ENCODE results near the gene YRDC.

The YRDC gene

GRCh38 chr1:37844536-37844935 lies 36.5 kb upstream of the YRDC start:
- no peak for DNase-seq
- Histone ChIP-seq H3K4me1 (ENCODE audit: control insufficient read depth, low read depth, low read length) (no peaks in the 10 kb centered on the region), H4K5ac (ENCODE audit: low read length) (no peak overlapping the region)

GRCh38 chr1:37841652-37842051 lies 33.6 kb upstream of the YRDC start:
- H3K27me3 ChIP-seq (ENCODE audit: insufficient read depth, low read length, poor library complexity): no peaks in the 10 kb centered on the region
- no peak overlapping the region for H4K8ac ChIP-seq (ENCODE audit: low read depth, low read length)
- H4K5ac ChIP-seq (ENCODE audit: low read length): no peak overlapping the region
- no peak overlapping the region for H3K4ac ChIP-seq (ENCODE audit: low read depth, low read length)
- H3K9ac ChIP-seq (ENCODE audit: low read length): no peak overlapping the region
- H3K79me1 ChIP-seq (ENCODE audit: low read length): no peaks in the 10 kb centered on the region
- no peak overlapping the region for H3K56ac ChIP-seq (ENCODE audit: low read length)
- H3K4me1 ChIP-seq (ENCODE audit: control insufficient read depth, low read depth, low read length): no peaks in the 10 kb centered on the region
- no CpG with 5 or more reads among the region's 3 CpGs for WGBS (ENCODE audit: extremely low coverage, insufficient coverage, low lambda C conversion rate)
- no peak for DNase-seq
- no peak overlapping the region for H2BK120ac ChIP-seq (ENCODE audit: low read depth, low read length)
- H3K4me3 ChIP-seq (ENCODE audit: low read length): no peak overlapping the region
- no peak overlapping the region for H3K23ac ChIP-seq (ENCODE audit: low read length)
- no peak overlapping the region for H3K27ac ChIP-seq (ENCODE audit: low read depth, low read length)
- H2AK5ac ChIP-seq (ENCODE audit: low read length): no peak overlapping the region
- no peak overlapping the region for H3K18ac ChIP-seq (ENCODE audit: low read length)
- H2BK15ac ChIP-seq (replicated peaks; ENCODE audit: low read depth): no peak overlapping the region
- H3K36me3 ChIP-seq (ENCODE audit: control insufficient read depth, insufficient read depth, low read length): peaks cover 1% of the 10 kb centered on the region
- H3K4me2 ChIP-seq (ENCODE audit: low read length): no peak overlapping the region
- H2BK5ac ChIP-seq (ENCODE audit: low read length): no peak overlapping the region
- H3K79me2 ChIP-seq (ENCODE audit: control insufficient read depth, insufficient read depth, low read length): no peaks in the 10 kb centered on the region

More at GRCh38 chr1:37844536-37844935, 36.5 kb upstream of the YRDC start:
- Histone ChIP-seq H3K4ac (ENCODE audit: low read depth, low read length) (no peak overlapping the region), H3K9ac (ENCODE audit: low read length) (no peak overlapping the region), H3K23ac (ENCODE audit: low read length) (no peak overlapping the region), H3K27ac (ENCODE audit: low read depth, low read length) (no peak overlapping the region), H3K4me2 (ENCODE audit: low read length) (no peak overlapping the region), H3K36me3 (ENCODE audit: control insufficient read depth, insufficient read depth, low read length) (peaks cover 3% of the 10 kb centered on the region), H3K79me1 (ENCODE audit: low read length) (peaks cover 6% of the 10 kb centered on the region), H4K8ac (ENCODE audit: low read depth, low read length) (no peak overlapping the region), H3K56ac (ENCODE audit: low read length) (no peak overlapping the region), H2BK5ac (ENCODE audit: low read length) (no peak overlapping the region), H2AK5ac (ENCODE audit: low read length) (no peak overlapping the region), H3K27me3 (ENCODE audit: insufficient read depth, low read length, poor library complexity) (no peaks in the 10 kb centered on the region), H3K79me2 (ENCODE audit: control insufficient read depth, insufficient read depth, low read length) (peaks cover 4% of the 10 kb centered on the region), H2BK15ac (replicated peaks; ENCODE audit: low read depth) (no peak overlapping the region), H3K4me3 (ENCODE audit: low read length) (no peak overlapping the region), H2BK120ac (ENCODE audit: low read depth, low read length) (no peak overlapping the region), H3K18ac (ENCODE audit: low read length) (no peak overlapping the region)

GRCh38 chr1:37840711-37841110 lies 32.7 kb upstream of the YRDC start:
- no peak for DNase-seq
- Histone ChIP-seq H3K27ac (ENCODE audit: low read depth, low read length) (no peak overlapping the region), H3K56ac (ENCODE audit: low read length) (no peak overlapping the region), H3K18ac (ENCODE audit: low read length) (no peak overlapping the region), H3K4me1 (ENCODE audit: control insufficient read depth, low read depth, low read length) (no peaks in the 10 kb centered on the region), H3K9ac (ENCODE audit: low read length) (no peak overlapping the region), H3K4me3 (ENCODE audit: low read length) (no peak overlapping the region), H3K79me2 (ENCODE audit: control insufficient read depth, insufficient read depth, low read length) (no peaks in the 10 kb centered on the region), H3K23ac (ENCODE audit: low read length) (no peak overlapping the region), H4K5ac (ENCODE audit: low read length) (no peak overlapping the region), H2BK120ac (ENCODE audit: low read depth, low read length) (no peak overlapping the region), H3K79me1 (ENCODE audit: low read length) (no peaks in the 10 kb centered on the region), H3K4me2 (ENCODE audit: low read length) (no peak overlapping the region), H3K4ac (ENCODE audit: low read depth, low read length) (no peak overlapping the region), H2BK5ac (ENCODE audit: low read length) (no peak overlapping the region), H3K27me3 (ENCODE audit: insufficient read depth, low read length, poor library complexity) (no peaks in the 10 kb centered on the region), H3K36me3 (ENCODE audit: control insufficient read depth, insufficient read depth, low read length) (peaks cover 1% of the 10 kb centered on the region), H4K8ac (ENCODE audit: low read depth, low read length) (no peak overlapping the region), H2AK5ac (ENCODE audit: low read length) (no peak overlapping the region), H2BK15ac (replicated peaks; ENCODE audit: low read depth) (no peak overlapping the region)
- no CpG with 5 or more reads among the region's 1 CpG for WGBS (ENCODE audit: extremely low coverage, insufficient coverage, low lambda C conversion rate)

- Histone ChIP-seq H3K4ac (ENCODE audit: low read depth, low read length) (no peak overlapping the region), H2AK5ac (ENCODE audit: low read length) (no peak overlapping the region), H2BK120ac (ENCODE audit: low read depth, low read length) (no peak overlapping the region), H3K27me3 (ENCODE audit: insufficient read depth, low read length, poor library complexity) (no peaks in the 10 kb centered on the region), H3K79me1 (ENCODE audit: low read length) (no peaks in the 10 kb centered on the region), H3K56ac (ENCODE audit: low read length) (no peak overlapping the region), H4K5ac (ENCODE audit: low read length) (no peak overlapping the region), H3K79me2 (ENCODE audit: control insufficient read depth, insufficient read depth, low read length) (no peaks in the 10 kb centered on the region), H2BK5ac (ENCODE audit: low read length) (no peak overlapping the region), H3K27ac (ENCODE audit: low read depth, low read length) (no peak overlapping the region), H3K23ac (ENCODE audit: low read length) (no peak overlapping the region), H4K8ac (ENCODE audit: low read depth, low read length) (no peak overlapping the region), H3K36me3 (ENCODE audit: control insufficient read depth, insufficient read depth, low read length) (peaks cover 1% of the 10 kb centered on the region), H3K4me2 (ENCODE audit: low read length) (no peak overlapping the region), H3K18ac (ENCODE audit: low read length) (no peak overlapping the region), H2BK15ac (replicated peaks; ENCODE audit: low read depth) (no peak overlapping the region), H3K4me3 (ENCODE audit: low read length) (no peak overlapping the region), H3K9ac (ENCODE audit: low read length) (no peak overlapping the region), H3K4me1 (ENCODE audit: control insufficient read depth, low read depth, low read length) (no peaks in the 10 kb centered on the region)
- no CpG with 5 or more reads among the region's 10 CpGs for WGBS (ENCODE audit: extremely low coverage, insufficient coverage, low lambda C conversion rate)
- DNase-seq: no peak
Observed at GRCh38 chr1:37839676-37840075, 31.7 kb upstream of the YRDC start.

GRCh38 chr1:37836788-37837187 lies 28.8 kb upstream of the YRDC start:
- Histone ChIP-seq H2BK5ac (ENCODE audit: low read length) (no peak overlapping the region), H3K27me3 (ENCODE audit: insufficient read depth, low read length, poor library complexity) (no peaks in the 10 kb centered on the region), H3K36me3 (ENCODE audit: control insufficient read depth, insufficient read depth, low read length) (peaks cover 3% of the 10 kb centered on the region), H4K8ac (ENCODE audit: low read depth, low read length) (no peak overlapping the region), H3K23ac (ENCODE audit: low read length) (no peak overlapping the region), H2BK120ac (ENCODE audit: low read depth, low read length) (no peak overlapping the region), H3K9ac (ENCODE audit: low read length) (no peak overlapping the region), H3K79me1 (ENCODE audit: low read length) (no peaks in the 10 kb centered on the region), H3K4ac (ENCODE audit: low read depth, low read length) (no peak overlapping the region), H2BK15ac (replicated peaks; ENCODE audit: low read depth) (no peak overlapping the region), H3K4me1 (ENCODE audit: control insufficient read depth, low read depth, low read length) (no peaks in the 10 kb centered on the region), H3K79me2 (ENCODE audit: control insufficient read depth, insufficient read depth, low read length) (no peaks in the 10 kb centered on the region), H2AK5ac (ENCODE audit: low read length) (no peak overlapping the region), H4K5ac (ENCODE audit: low read length) (no peak overlapping the region), H3K4me3 (ENCODE audit: low read length) (no peak overlapping the region), H3K4me2 (ENCODE audit: low read length) (no peak overlapping the region), H3K18ac (ENCODE audit: low read length) (no peak overlapping the region), H3K56ac (ENCODE audit: low read length) (no peak overlapping the region), H3K27ac (ENCODE audit: low read depth, low read length) (no peak overlapping the region)
- no CpG with 5 or more reads among the region's 3 CpGs for WGBS (ENCODE audit: extremely low coverage, insufficient coverage, low lambda C conversion rate)
- no peak for DNase-seq

GRCh38 chr1:37831809-37832208 lies 23.8 kb upstream of the YRDC start:
- H3K9ac ChIP-seq (ENCODE audit: low read length): no peak overlapping the region
- WGBS (ENCODE audit: extremely low coverage, insufficient coverage, low lambda C conversion rate): no CpG with 5 or more reads among the region's 2 CpGs
- H3K4ac ChIP-seq (ENCODE audit: low read depth, low read length): no peak overlapping the region
- no peaks in the 10 kb centered on the region for H3K79me2 ChIP-seq (ENCODE audit: control insufficient read depth, insufficient read depth, low read length)
- H4K8ac ChIP-seq (ENCODE audit: low read depth, low read length): no peak overlapping the region
- H2BK5ac ChIP-seq (ENCODE audit: low read length): no peak overlapping the region
- no peak overlapping the region for H4K5ac ChIP-seq (ENCODE audit: low read length)
- H3K27ac ChIP-seq (ENCODE audit: low read depth, low read length): no peak overlapping the region
- no peak overlapping the region for H2AK5ac ChIP-seq (ENCODE audit: low read length)
- no peaks in the 10 kb centered on the region for H3K4me1 ChIP-seq (ENCODE audit: control insufficient read depth, low read depth, low read length)
- no peak overlapping the region for H2BK15ac ChIP-seq (replicated peaks; ENCODE audit: low read depth)
- H2BK120ac ChIP-seq (ENCODE audit: low read depth, low read length): no peak overlapping the region
- no peaks in the 10 kb centered on the region for H3K79me1 ChIP-seq (ENCODE audit: low read length)
- H3K27me3 ChIP-seq (ENCODE audit: insufficient read depth, low read length, poor library complexity): no peaks in the 10 kb centered on the region
- DNase-seq: no peak
- no peak overlapping the region for H3K4me3 ChIP-seq (ENCODE audit: low read length)
- no peak overlapping the region for H3K23ac ChIP-seq (ENCODE audit: low read length)
- H3K4me2 ChIP-seq (ENCODE audit: low read length): no peak overlapping the region
- no peak overlapping the region for H3K18ac ChIP-seq (ENCODE audit: low read length)
- no peak overlapping the region for H3K56ac ChIP-seq (ENCODE audit: low read length)
- H3K36me3 ChIP-seq (ENCODE audit: control insufficient read depth, insufficient read depth, low read length): peaks cover 4% of the 10 kb centered on the region
